GM21367 (cell line): ENCODE data around the gene PPAT.

Experiments
- ATAC-seq: cut with Tn5 transposase; IDR thresholded peaks from one replicate; pipeline ENCODE4 v1.9.1; 2021; ENCODE audit not compliant: unreplicated experiment

PPAT gene

GRCh38 chr4:56434599-56435139 is 746 bp downstream of the PPAT start:
- peak; percentile 24 for ATAC-seq

- ATAC-seq, result no peak
Observed at GRCh38 chr4:56433280-56433679, 2.1 kb downstream of the PPAT start.

- no peak for ATAC-seq
Observed at GRCh38 chr4:56430203-56430602, 5.2 kb downstream of the PPAT start.

- ATAC-seq, result no peak
Observed at GRCh38 chr4:56427179-56427578, 8.2 kb downstream of the PPAT start.

GRCh38 chr4:56426273-56426672 is 9.1 kb downstream of the PPAT start:
- ATAC-seq, result peak; percentile 62

- ATAC-seq, result no peak
Observed at GRCh38 chr4:56425518-56425917, 9.9 kb downstream of the PPAT start.

- no peak for ATAC-seq
Observed at GRCh38 chr4:56424697-56425514, 10.5 kb downstream of the PPAT start.

GRCh38 chr4:56424176-56424575 is 11.2 kb downstream of the PPAT start:
- ATAC-seq, result no peak

GRCh38 chr4:56417396-56417795 is 18.0 kb downstream of the PPAT start:
- ATAC-seq, result no peak

- ATAC-seq, result no peak
Observed at GRCh38 chr4:56416349-56416748, 19.1 kb downstream of the PPAT start.

GRCh38 chr4:56414135-56414670 is 21.2 kb downstream of the PPAT start:
- ATAC-seq, result no peak

GRCh38 chr4:56410247-56411062 is 25.0 kb downstream of the PPAT start:
- ATAC-seq, result no peak

GRCh38 chr4:56409511-56410090 is 25.8 kb downstream of the PPAT start:
- no peak for ATAC-seq

- ATAC-seq, result no peak
Observed at GRCh38 chr4:56408978-56409377, 26.4 kb downstream of the PPAT start.

GRCh38 chr4:56406151-56406550 is 29.3 kb downstream of the PPAT start:
- no peak for ATAC-seq

GRCh38 chr4:56405016-56405415 is 30.4 kb downstream of the PPAT start:
- no peak for ATAC-seq

GRCh38 chr4:56400560-56400959 is 34.9 kb downstream of the PPAT start:
- no peak for ATAC-seq

- no peak for ATAC-seq
Observed at GRCh38 chr4:56391270-56391669, 44.1 kb downstream of the PPAT start.

- no peak for ATAC-seq
Observed at GRCh38 chr4:56389558-56389957, 45.9 kb downstream of the PPAT start.

GRCh38 chr4:56388306-56388705 is 47.1 kb downstream of the PPAT start:
- ATAC-seq, result no peak
